Right kidney (tissue), 9 donors: ENCODE results near the gene CRYBG1.

Experiments
- DNase-seq: peaks from one replicate; pipeline ENCODE4 v3.0.0-alpha.2; 2016
- long read RNA-seq, 8 donors: transcript quantifications; one replicate each; lab custom pipeline, GENCODE V29; 2026

The CRYBG1 gene
- long read RNA-seq, donor 1: 0 reads
- long read RNA-seq, donor 2, partial matches to known transcripts: 10 of 10 reads
- long read RNA-seq, donor 2, other reads (novel, unspliced or antisense): 0 of 10 reads
- long read RNA-seq, donor 3, full-length matches to known transcripts: 1 of 1 reads
- long read RNA-seq, donor 3, partial matches to known transcripts: 0 of 1 reads
- long read RNA-seq, donor 3, other reads (novel, unspliced or antisense): 0 of 1 reads
- long read RNA-seq, donor 4, full-length matches to known transcripts: 1 of 25 reads
- long read RNA-seq, donor 4, partial matches to known transcripts: 24 of 25 reads
- long read RNA-seq, donor 4, other reads (novel, unspliced or antisense): 0 of 25 reads
- long read RNA-seq, donor 5: 0 reads
- long read RNA-seq, donor 6: 0 reads
- long read RNA-seq, donor 7, partial matches to known transcripts: 12 of 12 reads
- long read RNA-seq, donor 7, other reads (novel, unspliced or antisense): 0 of 12 reads
- long read RNA-seq, donor 8, partial matches to known transcripts: 0 of 5 reads
- long read RNA-seq, donor 8, other reads (novel, unspliced or antisense): 5 of 5 reads

DNA sequence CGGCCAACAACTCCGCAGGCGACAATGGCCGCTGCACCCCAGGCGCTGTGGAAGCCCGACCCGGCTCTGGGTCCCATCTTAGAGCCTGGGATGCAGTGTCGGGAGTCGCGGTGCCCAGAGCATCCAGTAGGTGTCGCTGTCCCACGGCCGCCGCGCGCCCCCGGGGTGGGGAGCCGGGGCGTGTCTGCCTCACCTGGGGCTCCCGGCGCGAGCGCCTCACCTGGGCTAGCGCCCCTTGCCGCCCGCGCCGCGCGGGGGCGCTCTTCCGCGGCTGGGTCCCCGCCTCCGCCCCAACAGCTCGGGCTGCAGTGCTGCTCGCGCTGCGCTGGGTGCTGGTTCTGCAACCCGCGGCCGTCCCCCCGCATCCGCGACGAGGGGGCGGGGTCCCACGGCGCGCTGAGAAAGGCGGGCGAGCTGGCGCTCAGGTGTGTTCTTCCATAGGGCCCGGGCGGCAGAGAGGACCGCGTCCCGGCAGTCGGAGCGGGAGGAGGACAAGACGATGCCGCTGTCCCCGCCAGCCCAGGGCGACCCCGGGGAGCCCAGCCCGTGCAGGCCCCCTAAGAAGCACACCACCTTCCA, at the start of gene CRYBG1:
Gene CRYBG1, plus strand, starts transcription at position 308 of the 579 bp plus-strand sequence. Its CDS starts 192 bp downstream, at position 500.
- DNase-seq: peak; percentile 75

DNA sequence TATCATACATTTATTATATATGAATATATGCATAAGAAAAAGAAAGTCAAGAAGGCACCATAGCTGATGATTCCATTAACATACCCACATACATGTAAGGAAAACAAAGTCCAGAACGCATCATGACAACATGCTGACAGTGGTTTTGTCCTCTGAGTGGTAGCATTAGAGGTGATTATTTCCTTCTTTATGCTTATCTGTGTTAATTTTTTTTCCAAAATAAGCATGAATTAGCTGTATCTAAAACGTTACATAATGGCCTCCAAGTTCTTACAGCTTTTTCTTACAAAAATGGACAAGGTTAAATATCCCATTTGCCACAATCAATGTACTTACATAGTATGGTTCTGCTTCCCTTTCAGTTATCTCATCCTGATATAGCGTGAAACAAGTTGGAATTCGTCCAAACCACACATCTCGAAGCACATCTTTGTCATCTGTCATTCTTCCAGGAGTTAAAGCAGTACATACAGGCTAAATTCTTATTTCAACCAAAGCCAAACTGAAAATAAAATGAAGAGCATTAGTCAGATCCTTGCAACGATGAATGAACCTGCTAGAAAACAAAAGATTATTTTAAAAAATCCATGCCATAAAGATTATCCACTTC, 44.6 kb upstream of the CRYBG1 start:
- DNase-seq: no peak

DNA sequence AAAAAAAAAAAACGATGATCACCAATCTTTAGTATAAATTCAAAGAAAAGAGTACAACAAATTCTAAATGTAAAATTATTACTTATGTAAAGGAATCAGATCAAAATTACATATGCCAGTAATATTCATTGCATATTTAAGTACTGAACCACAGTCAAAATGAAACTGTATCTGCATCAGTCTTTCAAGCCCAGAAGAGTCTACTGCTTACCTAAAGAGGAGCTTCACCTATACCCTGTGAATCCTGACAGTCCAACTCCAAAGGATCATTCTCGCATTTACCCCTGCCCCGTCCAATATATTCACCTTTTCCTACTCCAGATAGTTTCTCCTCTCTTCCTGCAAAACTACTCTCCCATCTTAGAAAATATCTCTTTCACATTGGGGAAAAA, 44.1 kb upstream of the CRYBG1 start:
- no peak for DNase-seq

DNA sequence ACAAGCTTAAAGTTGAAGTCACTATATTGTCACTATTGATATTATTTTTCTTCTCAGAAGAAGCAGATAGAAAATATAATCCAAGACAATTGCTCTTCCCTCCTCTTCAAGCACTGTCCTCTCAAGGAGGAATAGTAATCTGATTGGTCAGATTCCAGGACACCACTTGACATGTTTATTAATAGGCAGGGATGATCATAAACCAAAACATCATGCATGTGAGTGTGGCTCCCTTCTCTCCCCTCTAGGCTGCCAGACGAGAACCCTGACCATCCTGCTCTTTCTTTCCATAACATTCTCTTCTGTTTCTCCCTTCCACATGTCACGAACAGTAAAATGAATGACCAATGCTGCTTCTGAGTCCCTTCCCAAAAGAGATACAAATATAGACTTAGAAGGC, 42.5 kb upstream of the CRYBG1 start:
- no peak for DNase-seq

DNA sequence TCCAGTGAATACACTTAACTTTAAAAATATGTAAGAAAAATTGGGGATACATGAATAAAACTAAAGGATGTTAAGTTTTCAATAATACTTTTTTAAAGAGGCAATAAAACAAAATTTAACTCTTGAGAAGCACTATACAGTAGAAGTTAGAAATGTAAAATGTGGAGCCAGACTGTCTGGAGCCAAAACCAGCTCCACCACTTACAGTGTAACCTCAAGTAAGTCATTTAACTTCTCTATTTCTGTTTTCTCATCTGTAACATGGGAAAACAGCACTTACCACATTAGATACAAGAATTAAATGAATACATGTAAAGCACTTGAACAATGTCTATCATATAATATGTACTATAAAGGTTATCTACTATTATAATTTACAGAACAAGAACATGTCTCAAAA, 41.7 kb upstream of the CRYBG1 start:
- no peak for DNase-seq

DNA sequence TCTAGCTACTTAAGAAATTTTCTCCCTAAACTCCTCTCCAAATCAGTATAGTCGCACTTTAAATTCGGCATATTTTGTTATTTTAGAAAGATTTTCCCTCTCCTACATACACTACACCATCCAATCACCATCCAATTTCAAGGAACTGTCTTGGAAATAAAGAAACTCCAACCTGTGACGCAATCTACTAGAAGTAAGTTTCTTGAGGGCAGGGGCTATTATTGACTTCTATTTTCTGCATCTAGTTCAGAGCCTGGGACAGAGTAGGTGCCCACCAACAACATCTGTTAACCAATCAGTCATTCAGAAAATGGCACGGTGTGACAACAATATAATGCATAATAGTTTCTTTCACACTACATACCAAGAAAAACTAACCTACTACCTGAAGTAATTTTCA, 38.6 kb upstream of the CRYBG1 start:
- no peak for DNase-seq

- no peak for DNase-seq
These were observed 35.7 kb upstream of the CRYBG1 start for GRCh38 chr6:106324726-106325335.

DNA sequence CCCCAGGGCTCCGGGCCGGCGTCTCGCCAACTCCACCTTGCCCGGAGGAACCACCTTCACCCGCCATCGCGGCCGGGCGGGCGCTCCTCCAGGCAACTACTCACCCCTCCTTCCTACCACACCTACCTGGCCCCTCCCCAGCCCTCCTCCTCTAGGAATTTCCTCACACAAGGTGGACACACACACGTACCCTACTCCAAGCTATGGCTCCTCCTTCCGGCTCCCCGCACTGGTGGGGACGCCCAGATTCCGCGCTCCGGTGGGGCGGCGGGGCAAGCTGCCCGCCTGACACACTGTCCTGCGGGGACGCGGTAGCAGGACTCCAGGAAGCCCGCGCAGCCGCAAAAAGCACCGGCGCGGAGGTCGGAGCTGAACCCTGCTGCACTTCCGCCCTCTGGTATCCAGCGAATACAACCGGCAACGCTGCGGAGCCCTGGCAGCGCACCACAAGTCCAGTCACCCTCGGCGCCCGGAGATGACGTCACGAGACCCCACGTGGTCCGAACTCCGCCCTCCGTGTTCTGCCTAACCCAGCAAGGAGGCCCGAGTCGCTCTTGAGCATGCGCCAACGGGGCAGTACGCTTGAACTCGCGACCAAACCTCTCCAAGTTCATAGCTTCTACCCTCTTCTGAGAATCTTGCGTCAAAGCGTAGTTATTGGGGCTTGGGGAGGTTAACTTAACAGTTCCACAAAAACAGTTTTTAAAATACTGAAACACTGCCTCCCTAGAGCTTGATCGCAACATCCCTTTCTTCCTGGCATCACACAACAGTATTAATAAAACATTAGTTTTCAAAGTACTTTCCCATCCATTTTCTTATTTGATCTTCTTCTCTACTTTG, 35.0 kb upstream of the CRYBG1 start, which contains the start of gene ATG5:
Gene ATG5, minus strand, starts transcription at position 425 of the 843 bp plus-strand sequence. CDS start 9,552 bp downstream, outside the sequence.
- DNase-seq: peak; percentile 94

- DNase-seq: no peak
These were observed 25.7 kb upstream of the CRYBG1 start for GRCh38 chr6:106334646-106335448.

DNA sequence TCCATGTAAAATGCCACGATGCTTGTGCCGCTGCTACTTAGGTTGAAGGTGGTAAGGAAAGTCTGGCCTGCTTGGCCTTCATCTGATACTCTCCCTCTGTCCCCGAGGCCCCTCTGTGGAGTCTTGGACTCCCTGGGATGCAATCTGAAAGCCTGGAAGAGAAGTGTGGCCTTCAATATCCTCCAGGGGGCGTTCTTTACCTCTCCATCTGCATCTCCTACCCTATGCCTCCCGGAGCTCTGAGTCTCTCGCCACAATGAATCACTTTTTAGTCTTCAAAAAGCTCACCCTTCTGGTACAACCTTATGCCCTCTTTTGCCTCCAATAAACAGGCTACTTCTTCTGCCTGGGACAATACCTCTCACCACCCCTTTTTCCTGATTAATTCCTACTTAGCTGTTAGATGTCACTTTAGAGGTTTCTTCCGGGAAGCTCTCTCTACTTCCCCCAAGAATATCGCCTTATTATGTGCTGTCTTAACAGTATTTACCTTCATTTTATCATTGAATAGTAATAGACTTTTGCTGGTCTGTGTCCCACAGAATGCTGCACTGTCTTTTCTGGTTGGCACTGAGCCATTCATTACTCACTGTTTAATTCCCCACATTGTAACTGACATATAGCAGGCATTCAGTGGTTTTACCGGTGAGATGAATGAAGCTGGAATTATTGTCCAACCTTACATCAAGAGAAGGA, 21.0 kb upstream of the CRYBG1 start:
- peak; percentile 29 for DNase-seq

DNA sequence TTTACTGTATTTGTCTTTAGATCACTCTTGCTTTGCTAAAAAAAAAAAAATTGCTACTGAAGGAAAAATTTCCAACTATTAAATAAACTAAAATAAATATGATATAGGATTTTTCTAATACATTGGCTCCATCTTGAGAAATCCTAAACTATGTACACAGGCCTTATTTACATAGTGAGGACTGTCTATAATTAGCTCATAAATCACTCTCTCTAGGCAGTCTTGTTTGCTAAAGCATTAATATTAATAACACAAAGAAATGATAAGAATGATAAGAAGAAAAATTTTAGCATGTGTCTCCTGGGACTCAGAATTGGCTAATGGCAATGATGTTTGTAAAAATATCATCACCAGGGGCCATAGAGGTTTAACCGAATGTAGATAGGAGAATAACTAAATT, 13.3 kb upstream of the CRYBG1 start:
- no peak for DNase-seq

DNA sequence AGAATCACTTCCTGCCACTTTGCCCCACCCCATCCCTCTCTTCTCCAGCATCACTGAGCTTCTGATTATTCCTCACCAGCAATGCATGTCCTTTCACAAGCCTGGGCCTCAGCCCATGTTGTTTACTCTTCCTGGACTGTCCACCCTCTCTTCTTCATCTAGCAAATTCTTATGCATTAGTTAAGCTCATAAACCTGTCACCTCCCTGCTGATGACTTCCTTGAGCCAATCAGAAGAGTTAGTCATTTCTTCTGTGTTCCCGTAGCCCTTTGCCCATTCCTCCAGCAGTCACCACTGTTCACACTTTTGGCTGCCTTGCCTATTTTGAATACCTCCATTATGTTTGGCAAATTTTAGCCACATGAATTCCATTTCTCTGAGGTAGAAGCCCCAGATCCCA, 4.1 kb upstream of the CRYBG1 start:
- DNase-seq: no peak

DNA sequence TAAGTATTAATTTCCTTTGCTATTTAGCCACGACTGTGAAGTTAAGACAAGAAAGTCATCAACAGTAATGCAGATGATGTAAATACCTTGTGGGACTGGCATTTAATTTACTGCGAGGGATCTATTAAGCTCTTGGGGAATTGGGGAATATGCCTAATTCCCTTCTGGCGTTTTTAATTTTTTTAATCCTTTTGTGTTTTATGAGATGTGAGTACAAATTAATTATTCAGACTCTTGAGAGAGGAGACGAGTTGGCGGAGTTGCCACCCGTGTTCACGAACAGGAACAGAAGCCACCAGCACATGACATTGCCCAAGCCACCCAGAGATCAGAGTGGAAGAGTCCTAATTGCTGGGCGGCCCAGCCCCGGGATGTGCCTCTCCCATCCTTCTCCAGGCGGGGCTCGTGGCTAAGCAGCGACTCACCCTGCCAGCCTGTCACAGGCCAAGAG, 533 bp upstream of the CRYBG1 start:
- no peak for DNase-seq

DNA sequence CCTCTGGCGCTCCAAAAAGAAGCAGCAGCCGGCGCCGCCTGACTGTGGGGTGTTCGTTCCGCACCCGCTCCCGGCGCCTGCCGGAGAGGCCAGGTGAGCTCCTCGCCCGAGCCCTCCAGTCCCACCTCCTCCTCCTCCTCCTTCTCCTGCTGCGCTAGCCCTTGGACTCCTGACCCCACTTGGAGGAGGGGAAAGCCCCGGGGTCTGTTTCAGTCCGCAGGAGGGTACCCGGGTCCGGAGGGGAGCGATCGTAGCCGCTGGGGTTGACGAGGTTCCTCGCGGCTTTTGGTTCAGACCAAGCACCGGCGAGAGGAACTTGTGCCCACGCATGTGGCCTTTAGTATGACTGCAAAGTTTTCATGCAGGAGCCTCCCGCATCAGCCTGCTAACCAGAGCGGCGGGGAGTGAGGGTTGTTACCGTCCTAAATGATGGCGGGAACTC, 493 bp downstream of the CRYBG1 start:
- DNase-seq: peak; percentile 71

DNA sequence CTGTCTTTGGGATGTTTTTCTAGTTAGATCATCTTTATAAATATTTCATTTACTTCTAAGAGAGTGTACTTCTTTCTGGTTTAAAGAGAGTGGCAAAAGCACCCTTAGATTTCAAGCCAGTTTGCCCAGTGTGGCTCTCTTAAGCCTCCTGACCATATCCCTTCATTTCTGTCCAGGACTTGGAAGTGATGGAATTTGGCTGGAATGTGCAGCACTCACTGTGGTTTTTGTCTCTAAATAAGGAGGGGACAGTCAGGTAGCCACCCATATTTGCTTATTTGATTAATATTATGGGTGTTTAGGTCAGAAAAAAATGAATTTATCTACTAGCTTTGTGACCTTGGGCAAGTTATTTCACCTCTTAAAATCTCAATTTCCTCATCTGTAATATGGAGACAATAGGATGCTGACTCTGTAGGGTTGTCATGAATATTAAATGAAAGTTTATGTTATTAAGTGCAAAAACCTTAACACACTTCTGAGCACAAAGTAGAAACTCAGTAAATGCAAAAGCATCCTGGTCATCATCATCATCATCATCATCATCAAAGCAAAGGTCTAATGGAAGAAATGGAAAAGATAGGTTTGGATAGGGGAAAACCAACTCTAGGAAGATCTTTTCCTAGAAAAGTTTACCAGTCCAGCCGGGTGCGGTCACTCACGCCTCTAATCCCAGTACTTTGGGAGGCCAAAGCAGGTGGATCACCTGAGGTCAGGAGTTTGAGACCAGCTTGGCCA, 3.1 kb downstream of the CRYBG1 start:
- no peak for DNase-seq

DNA sequence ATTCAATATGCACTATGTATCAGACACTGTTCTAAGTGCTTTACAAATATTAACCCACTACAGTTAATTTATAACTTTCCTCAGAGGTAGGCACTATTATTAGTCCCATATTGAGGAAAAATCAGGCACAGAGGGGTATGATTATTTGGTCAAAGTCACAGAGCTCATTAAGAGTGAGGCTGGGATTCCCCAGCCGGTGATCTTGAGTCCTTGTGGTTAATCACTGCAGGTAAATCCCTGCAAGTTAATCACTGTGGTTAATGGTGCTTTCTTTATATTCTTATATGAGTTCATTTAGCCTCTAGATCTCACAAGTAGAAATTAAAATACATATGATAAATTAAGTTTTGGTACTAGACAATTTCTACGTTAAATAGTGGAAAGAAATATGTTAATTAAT, 9.2 kb downstream of the CRYBG1 start:
- no peak for DNase-seq

DNA sequence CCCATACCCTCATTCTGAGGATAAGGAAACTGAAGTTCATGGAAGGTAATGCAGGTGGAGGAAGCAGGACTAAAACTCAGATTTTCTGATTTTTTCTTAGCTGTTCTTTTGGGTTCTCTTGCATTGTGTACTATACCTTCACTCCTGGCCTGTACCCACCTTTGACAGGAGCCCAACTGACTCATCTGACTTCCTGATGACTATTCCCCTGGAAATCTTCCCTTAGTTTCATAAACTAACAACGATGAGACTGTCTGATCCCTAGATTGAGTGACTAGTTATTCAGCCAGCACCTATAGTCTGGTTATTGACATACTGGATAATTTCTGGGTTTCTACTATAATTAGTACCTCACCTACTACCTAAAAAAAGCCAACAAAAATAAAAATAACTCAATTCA, 10.1 kb downstream of the CRYBG1 start:
- no peak for DNase-seq

GRCh38 chr6:106372838-106373501, 12.5 kb downstream of the CRYBG1 start:
- no peak for DNase-seq
